Progenitor cell of endocrine pancreas (in vitro differentiated cells): ENCODE results near the gene ITPR3. TPM values are rescaled to one million over a fixed set of nuclear protein-coding genes. Genes with fewer than 3 reads are reported as not detected.
A peak's percentile ranks its signal among the peaks of the same experiment; 100 is the strongest.

Experiments
- DNase-seq: peaks from one replicate; pipeline ENCODE4 v3.0.0; 2021; ENCODE audit warnings: low spot score; ENCODE audit not compliant: unreplicated experiment
- H3K27ac Mint-ChIP-seq: 2 replicates; pipeline ENCODE4 v1.8.0; 2021; ENCODE audit warnings: mild to moderate bottlenecking, moderate library complexity, mixed read lengths
- H3K27me3 Mint-ChIP-seq: 2 replicates; pipeline ENCODE4 v1.8.0; 2021; ENCODE audit warnings: mixed read lengths
- H3K36me3 Mint-ChIP-seq: 2 replicates; pipeline ENCODE4 v1.8.0; 2022; ENCODE audit warnings: mixed read lengths; ENCODE audit not compliant: insufficient read depth
- H3K4me1 Mint-ChIP-seq: 2 replicates; pipeline ENCODE4 v1.8.0; 2021; ENCODE audit warnings: low read depth, mixed read lengths
- H3K4me3 Mint-ChIP-seq: 2 replicates; pipeline ENCODE4 v1.8.0; 2021; ENCODE audit warnings: low read depth, mild to moderate bottlenecking, moderate library complexity, mixed read lengths
- H3K9me3 Mint-ChIP-seq: 2 replicates; pipeline ENCODE4 v1.8.0; 2021; ENCODE audit warnings: low read depth, mixed read lengths
- total RNA-seq: library from RNA; stranded (reverse); gene quantifications from 2 replicates; pipeline ENCODE4 v1.2.1, GENCODE V29; 2021
- TF ChIP-seq, protein P1 (sequence below): fragments of 200-600 bp; sonication (generic); IDR thresholded peaks from one replicate; pipeline ENCODE4 v1.5.0; 2021; ENCODE audit warnings: antibody characterized with exemption, mild to moderate bottlenecking; ENCODE audit not compliant: unreplicated experiment

The ITPR3 gene
- total RNA-seq, 1 donor from 2014 or later = 28.3 TPM

DNA sequence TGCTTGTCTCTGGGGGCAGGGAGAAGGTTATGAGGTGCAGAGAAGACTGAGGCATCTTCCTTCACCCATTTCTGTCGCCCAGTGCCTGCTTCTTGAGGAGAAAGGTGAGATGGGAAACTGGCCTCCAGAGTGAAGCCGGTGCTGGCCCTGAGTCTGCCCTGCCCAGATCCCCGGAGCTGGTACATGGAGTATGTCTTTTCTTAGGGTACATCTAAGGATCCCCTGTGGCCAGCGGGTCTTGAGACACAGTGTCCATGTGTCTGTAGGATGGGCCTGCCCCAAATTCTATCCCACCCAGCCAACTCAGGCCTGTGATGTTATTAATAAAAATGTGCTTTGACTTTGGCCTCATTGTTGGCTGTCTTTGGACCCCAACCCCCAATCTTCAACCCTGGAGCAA is 32.2 kb upstream of the ITPR3 start:
- TF ChIP-seq, protein P1, sequence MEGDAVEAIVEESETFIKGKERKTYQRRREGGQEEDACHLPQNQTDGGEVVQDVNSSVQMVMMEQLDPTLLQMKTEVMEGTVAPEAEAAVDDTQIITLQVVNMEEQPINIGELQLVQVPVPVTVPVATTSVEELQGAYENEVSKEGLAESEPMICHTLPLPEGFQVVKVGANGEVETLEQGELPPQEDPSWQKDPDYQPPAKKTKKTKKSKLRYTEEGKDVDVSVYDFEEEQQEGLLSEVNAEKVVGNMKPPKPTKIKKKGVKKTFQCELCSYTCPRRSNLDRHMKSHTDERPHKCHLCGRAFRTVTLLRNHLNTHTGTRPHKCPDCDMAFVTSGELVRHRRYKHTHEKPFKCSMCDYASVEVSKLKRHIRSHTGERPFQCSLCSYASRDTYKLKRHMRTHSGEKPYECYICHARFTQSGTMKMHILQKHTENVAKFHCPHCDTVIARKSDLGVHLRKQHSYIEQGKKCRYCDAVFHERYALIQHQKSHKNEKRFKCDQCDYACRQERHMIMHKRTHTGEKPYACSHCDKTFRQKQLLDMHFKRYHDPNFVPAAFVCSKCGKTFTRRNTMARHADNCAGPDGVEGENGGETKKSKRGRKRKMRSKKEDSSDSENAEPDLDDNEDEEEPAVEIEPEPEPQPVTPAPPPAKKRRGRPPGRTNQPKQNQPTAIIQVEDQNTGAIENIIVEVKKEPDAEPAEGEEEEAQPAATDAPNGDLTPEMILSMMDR = no peak
- Mint-ChIP-seq H3K9me3 (no peaks in the 10 kb centered on the region), H3K27me3 (peaks cover 3% of the 10 kb centered on the region), H3K4me3 (no peak overlapping the region), H3K36me3 (no peaks in the 10 kb centered on the region), H3K4me1 (peaks cover 26% of the 10 kb centered on the region), H3K27ac (no peak overlapping the region)
- DNase-seq = no peak

DNA sequence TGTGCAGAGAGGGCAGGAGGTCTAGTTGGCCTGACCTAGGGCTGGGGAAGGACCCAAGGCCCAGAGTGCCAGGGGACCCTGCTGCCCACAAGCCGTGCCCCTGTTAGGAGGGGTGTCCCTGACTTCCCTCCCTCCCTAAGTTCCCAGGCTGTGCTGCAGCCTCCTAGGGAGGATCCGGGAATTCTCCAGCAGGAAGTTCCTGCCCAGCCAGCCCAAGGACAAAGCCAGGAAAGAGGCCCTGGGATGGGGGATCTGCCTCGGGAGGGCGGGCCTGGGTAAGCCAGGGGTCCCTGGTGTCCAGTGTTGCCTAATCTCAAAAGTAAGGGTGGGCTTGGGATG is 31.8 kb upstream of the ITPR3 start:
- H3K27ac Mint-ChIP-seq = peak overlapping the region; percentile 97
- no peaks in the 10 kb centered on the region for H3K9me3 Mint-ChIP-seq
- peaks cover 26% of the 10 kb centered on the region for H3K4me1 Mint-ChIP-seq
- H3K27me3 Mint-ChIP-seq = peaks cover 3% of the 10 kb centered on the region
- no peak overlapping the region for H3K4me3 Mint-ChIP-seq
- TF ChIP-seq, protein P1 = no peak
- DNase-seq = no peak
- H3K36me3 Mint-ChIP-seq = no peaks in the 10 kb centered on the region

DNA sequence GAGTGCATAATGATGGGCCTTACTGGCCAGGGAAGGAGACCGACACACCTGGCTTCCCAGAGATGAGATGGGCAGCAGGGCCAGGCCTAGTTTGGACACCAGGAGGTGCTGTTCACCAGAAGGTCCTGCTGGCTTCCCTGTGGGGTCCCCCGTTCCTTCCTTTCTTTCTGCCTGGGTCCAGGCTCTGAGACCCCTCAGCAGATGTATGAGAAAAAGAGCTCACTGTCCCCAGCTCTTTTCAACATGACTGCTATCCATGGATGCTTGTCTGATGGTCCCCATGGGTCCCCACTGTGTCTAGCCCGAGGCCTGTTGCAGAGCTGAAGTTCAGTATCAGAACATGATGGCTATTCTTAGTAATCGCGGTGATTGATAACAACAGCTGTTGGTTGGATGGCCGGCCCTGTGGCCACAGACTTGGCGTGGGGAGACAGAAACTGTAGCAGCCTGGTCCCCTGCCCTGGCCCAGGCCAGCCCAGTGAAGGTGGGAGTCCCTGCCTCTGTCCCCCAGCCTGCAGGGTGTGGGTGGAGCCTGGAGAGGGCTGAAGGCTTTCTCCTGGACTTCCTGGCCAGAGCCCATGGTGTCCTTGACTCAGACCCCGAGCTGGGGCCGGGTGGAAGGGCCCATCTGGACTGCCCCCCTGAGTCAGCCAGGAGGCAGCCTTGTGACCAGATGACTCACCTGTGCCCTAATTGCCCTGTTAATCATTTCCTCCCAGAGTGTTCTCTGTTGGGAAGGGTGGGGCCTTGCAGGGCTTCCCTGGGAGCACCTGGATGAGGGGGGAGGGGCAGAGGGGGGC is 31.2 kb upstream of the ITPR3 start:
- Mint-ChIP-seq H3K9me3 (no peaks in the 10 kb centered on the region), H3K27me3 (peaks cover 3% of the 10 kb centered on the region), H3K4me1 (peaks cover 26% of the 10 kb centered on the region), H3K4me3 (no peak overlapping the region), H3K27ac (peak overlapping the region; percentile 97), H3K36me3 (no peaks in the 10 kb centered on the region)
- TF ChIP-seq, protein P1 = peak; percentile 89
- DNase-seq = peak; percentile 64

DNA sequence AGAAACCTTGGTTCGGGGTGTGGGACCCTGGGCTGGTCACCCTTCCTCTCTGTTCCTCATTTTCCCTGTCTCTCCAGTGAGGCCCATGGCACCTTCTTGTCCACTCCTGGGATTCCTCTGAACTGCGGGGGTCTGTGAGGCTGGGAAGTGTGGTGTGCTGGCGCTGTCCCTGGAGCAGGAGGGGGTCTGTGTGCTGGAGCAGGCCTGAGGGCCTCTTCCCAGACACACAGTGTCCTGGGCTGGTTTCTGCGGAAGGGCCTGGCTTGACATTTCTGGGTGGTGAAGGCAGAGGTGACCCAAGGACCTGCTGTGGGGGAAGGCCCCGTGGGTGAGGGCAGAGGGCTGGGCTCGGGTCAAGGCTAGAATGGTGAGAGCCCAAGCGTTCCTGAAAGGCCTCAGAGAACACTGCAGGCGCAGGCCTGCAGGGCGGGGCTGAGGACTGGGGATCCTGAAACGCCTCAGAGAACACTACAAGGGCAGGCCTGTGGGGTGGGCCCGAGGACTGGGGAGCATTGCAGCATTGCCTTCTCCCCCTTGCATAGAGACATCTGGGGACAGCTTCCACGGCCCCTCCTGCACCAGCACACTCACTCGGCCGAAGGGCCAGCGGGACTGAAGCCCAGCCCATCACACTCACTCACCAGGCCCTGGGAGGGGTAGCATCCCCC is 30.5 kb upstream of the ITPR3 start:
- TF ChIP-seq, protein P1 = no peak
- peak overlapping the region; percentile 97 for H3K27ac Mint-ChIP-seq
- peaks cover 27% of the 10 kb centered on the region for H3K4me1 Mint-ChIP-seq
- DNase-seq = no peak
- no peaks in the 10 kb centered on the region for H3K36me3 Mint-ChIP-seq
- H3K9me3 Mint-ChIP-seq = no peaks in the 10 kb centered on the region
- peaks cover 3% of the 10 kb centered on the region for H3K27me3 Mint-ChIP-seq
- H3K4me3 Mint-ChIP-seq = no peak overlapping the region

DNA sequence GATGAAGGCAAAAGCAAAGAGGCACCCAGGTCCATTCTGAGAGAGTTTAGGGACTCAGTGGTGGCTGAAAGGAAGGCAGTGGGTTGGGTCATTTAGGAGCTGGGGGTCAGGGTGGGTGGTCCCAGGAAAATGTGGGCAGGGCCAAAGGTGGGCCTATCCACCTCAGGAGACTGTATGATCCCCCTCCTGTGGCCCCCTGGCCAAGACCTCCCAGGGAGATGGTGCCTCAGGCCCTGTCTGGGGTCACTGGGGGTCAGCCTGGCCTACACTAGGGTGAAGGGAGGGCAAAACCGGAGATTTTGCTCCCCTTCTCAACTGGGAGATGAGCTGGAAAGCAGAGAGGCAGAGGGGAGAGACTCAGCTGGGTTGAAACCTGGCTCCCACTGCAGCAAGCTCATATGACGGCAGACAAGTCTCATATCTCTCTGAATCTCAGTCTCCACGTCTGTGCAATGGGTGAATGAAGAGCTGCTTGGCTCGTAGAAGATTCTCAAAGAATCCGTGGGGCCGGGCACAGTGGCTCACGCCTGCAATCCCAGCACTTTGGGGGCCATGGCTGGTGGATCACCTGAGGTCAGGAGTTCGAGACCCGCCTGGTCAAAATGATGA is 29.6 kb upstream of the ITPR3 start:
- no peak for DNase-seq
- Mint-ChIP-seq H3K9me3 (no peaks in the 10 kb centered on the region), H3K4me3 (no peak overlapping the region), H3K27me3 (peaks cover 3% of the 10 kb centered on the region), H3K4me1 (peaks cover 27% of the 10 kb centered on the region), H3K27ac (peak overlapping the region; percentile 97), H3K36me3 (no peaks in the 10 kb centered on the region)
- TF ChIP-seq, protein P1 = no peak
